CD14-positive monocyte (primary cell): ENCODE measurements around the gene FAM24B. TPM values are rescaled to one million over a fixed set of nuclear protein-coding genes. Genes with fewer than 3 reads are reported as not detected.

Experiments used
- DNase-seq, 3 donors: peaks; one replicate each; pipeline ENCODE4 v3.0.0-alpha.2; 2011 to 2022
- H2AFZ ChIP-seq: 2 replicates; pipeline ENCODE4 v1.6.0; 2012; ENCODE audit warnings: mild to moderate bottlenecking, low read depth, low read length, inconsistent platforms; ENCODE audit not compliant: insufficient read depth, poor library complexity, severe bottlenecking
- H3K27ac ChIP-seq, 2 donors: 1 replicate in 1 of 2; 2 replicates in 1 of 2; pipeline ENCODE4 v1.5.1; 2012 to 2013; ENCODE audit warnings: low read length in 2 of 2, control low read depth in 1 of 2, inconsistent platforms in 1 of 2, low read depth in 1 of 2, mild to moderate bottlenecking in 1 of 2
- H3K27me3 ChIP-seq, 2 donors: one replicate each; pipeline versions ENCODE4 v1.6.0 to v1.6.1; 2011 to 2013; ENCODE audit warnings: low read length in 2 of 2; ENCODE audit not compliant: control insufficient read depth in 2 of 2, insufficient read depth in 2 of 2
- H3K36me3 ChIP-seq, 2 donors: replicated peaks in 1 of 2; 1 replicate in 1 of 2; 2 replicates in 1 of 2; pipeline versions ENCODE4 v1.5.1 to v1.6.1; 2012 to 2013; ENCODE audit warnings: low read length in 2 of 2, control low read depth in 1 of 2, inconsistent platforms in 1 of 2, mild to moderate bottlenecking in 1 of 2; ENCODE audit not compliant: insufficient read depth in 2 of 2, control insufficient read depth in 1 of 2
- H3K4me1 ChIP-seq, 2 donors: 1 replicate in 1 of 2; 2 replicates in 1 of 2; pipeline versions ENCODE4 v1.5.1 to v1.6.1; 2012 to 2013; ENCODE audit warnings: low read length in 2 of 2, control low read depth in 1 of 2, inconsistent platforms in 1 of 2, mild to moderate bottlenecking in 1 of 2, moderate library complexity in 1 of 2; ENCODE audit not compliant: insufficient read depth in 2 of 2, control insufficient read depth in 1 of 2
- H3K4me2 ChIP-seq: replicated peaks from 2 replicates; pipeline ENCODE3; 2012; ENCODE audit warnings: low read length, moderate library complexity, mild to moderate bottlenecking; ENCODE audit not compliant: poor library complexity, severe bottlenecking; ENCODE audit errors: extremely low read depth
- H3K4me3 ChIP-seq, 3 experiments: fragments of 200-600 bp in 1 of 3; sonication (generic) in 1 of 3; replicated peaks in 1 of 3; 1 replicate in 2 of 3; 2 replicates in 1 of 3; pipeline ENCODE4 v1.5.1; 2011 to 2013; ENCODE audit warnings: low read length in 3 of 3, mild to moderate bottlenecking in 3 of 3, control low read depth in 2 of 3, low read depth in 2 of 3, inconsistent platforms in 1 of 3, moderate library complexity in 1 of 3
- H3K79me2 ChIP-seq: 2 replicates; pipeline ENCODE4 v1.6.0; 2012; ENCODE audit warnings: mild to moderate bottlenecking, control low read depth, inconsistent platforms, low read length, moderate library complexity; ENCODE audit not compliant: insufficient read depth
- H3K9ac ChIP-seq: 2 replicates; pipeline ENCODE4 v1.6.0; 2017; ENCODE audit warnings: low read length, mild to moderate bottlenecking; ENCODE audit not compliant: insufficient read depth, poor library complexity, severe bottlenecking
- H3K9me3 ChIP-seq, 2 donors: replicated peaks in 1 of 2; 1 replicate in 1 of 2; 2 replicates in 1 of 2; pipeline versions ENCODE4 v1.5.1 to v1.6.1; 2012 to 2013; ENCODE audit warnings: low read length in 2 of 2, control low read depth in 1 of 2; ENCODE audit not compliant: control insufficient read depth in 1 of 2, insufficient read depth in 1 of 2
- H4K20me1 ChIP-seq: 2 replicates; pipeline ENCODE4 v1.6.0; 2012; ENCODE audit warnings: mild to moderate bottlenecking, low read length, control low read depth, moderate library complexity; ENCODE audit not compliant: insufficient read depth
- H3K27ac Mint-ChIP-seq, 7 donors: one replicate each; pipeline ENCODE4 v1.8.0; 2020; ENCODE audit warnings: mild to moderate bottlenecking in 7 of 7, mixed read lengths in 7 of 7, moderate library complexity in 6 of 7, inconsistent platforms in 2 of 7
- H3K27me3 Mint-ChIP-seq, 3 donors: one replicate each; pipeline ENCODE4 v1.8.0; 2021 to 2022; ENCODE audit warnings: low read depth in 3 of 3, mild to moderate bottlenecking in 3 of 3, mixed read lengths in 3 of 3, moderate library complexity in 3 of 3, inconsistent platforms in 1 of 3
- H3K36me3 Mint-ChIP-seq, 2 donors: one replicate each; pipeline ENCODE4 v1.8.0; 2020; ENCODE audit warnings: mixed read lengths in 2 of 2, inconsistent platforms in 1 of 2, mild to moderate bottlenecking in 1 of 2
- H3K4me1 Mint-ChIP-seq: one replicate; pipeline ENCODE4 v1.8.0; 2020; ENCODE audit warnings: mild to moderate bottlenecking, mixed read lengths
- H3K4me3 Mint-ChIP-seq, 2 donors: one replicate each; pipeline ENCODE4 v1.8.0; 2020; ENCODE audit warnings: mild to moderate bottlenecking in 2 of 2, mixed read lengths in 2 of 2, moderate library complexity in 1 of 2
- H3K9me3 Mint-ChIP-seq, 7 donors: one replicate each; pipeline ENCODE4 v1.8.0; 2020 to 2022; ENCODE audit warnings: mixed read lengths in 7 of 7, mild to moderate bottlenecking in 6 of 7, moderate library complexity in 6 of 7, inconsistent platforms in 2 of 7
- WGBS: methylation state at CpG from one replicate; pipeline ENCODE4 v1.1.5; 2013; ENCODE audit warnings: missing lambda C conversion rate; ENCODE audit not compliant: insufficient coverage; 5-methylcytosine and 5-hydroxymethylcytosine counted together
- intact Hi-C, 2 donors: fragments of 100-400 bp; cut with micrococcal nuclease; formaldehyde crosslinking; loops; one replicate each; pipeline versions ENCODE4 v1.15.0 to v1.15.1; 2023
- polyA plus RNA-seq, 3 donors: library from polyadenylated mRNA; depleted of rRNA in 1 of 3; unstranded in 2 of 3; stranded (reverse) in 1 of 3; fragments of 300-500 nt in 2 of 3; fragments of >200 nt in 1 of 3; fragmentation: Illumina TruSeq in 2 of 3; gene quantifications; 1 replicate in 2 of 3; 2 replicates in 1 of 3; pipeline ENCODE4 v1.2.3, GENCODE V29; 2012 to 2021
- TF ChIP-seq, protein P1 (sequence below): fragments of 200-600 bp; IDR thresholded peaks from one replicate; pipeline ENCODE4 v1.8.0; 2022; ENCODE audit warnings: antibody characterized with exemption, mild to moderate bottlenecking

FAM24B gene
- polyA plus RNA-seq, 3 donors = 0.64 to 3.3 (median 2.3) TPM

DNA sequence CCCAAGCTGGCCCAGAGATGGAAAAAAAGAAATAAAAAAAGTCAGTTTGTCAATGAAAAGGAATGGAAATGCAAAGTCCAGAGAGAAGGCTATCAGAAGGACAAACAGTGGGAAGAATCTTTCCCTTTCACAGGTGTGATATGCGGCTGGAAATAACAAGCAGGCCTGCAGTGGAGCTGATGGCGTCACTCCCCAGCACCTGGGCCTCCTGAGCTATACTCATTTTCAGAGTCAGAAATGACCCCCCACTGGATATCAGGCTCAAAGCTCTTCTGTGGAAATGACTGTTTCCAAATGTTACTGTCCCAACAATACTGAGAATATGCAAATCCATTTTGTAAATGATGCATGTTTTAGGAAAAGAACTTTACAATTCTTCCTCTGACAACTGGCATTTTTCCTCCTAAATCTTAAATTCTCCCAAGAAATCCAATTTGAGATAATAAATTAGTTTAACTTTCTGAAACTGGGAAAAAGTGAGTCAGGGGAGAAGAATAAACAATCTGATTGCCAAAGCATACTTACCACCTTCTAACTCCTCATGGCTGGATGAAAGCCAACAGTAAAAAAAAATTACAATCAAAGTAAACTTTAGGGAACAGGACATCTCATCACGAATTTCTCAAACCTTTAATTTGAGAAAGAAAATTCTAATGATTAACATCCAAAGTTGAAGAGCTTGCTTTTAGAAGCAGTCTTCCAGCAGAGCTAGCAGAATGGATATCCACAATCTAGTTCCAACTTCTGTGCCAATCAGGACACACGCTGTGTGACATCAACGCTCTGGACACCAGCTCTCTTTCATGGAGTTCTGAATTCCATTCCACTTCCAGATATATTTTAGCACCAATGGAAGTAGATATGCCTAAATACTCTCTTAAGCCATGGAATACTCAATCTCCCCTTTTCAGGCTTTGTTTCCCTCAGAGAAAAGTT is 28.4 kb downstream of the FAM24B start:
- no peaks in the 10 kb centered on the region for H3K79me2 ChIP-seq
- peak overlapping the region in 1 of 7 donors; percentile 27 for H3K27ac Mint-ChIP-seq
- H3K4me1 ChIP-seq = no peaks in the 10 kb centered on the region
- no peaks in the 10 kb centered on the region for H3K27me3 ChIP-seq
- no peak for DNase-seq
- H3K4me3 ChIP-seq = no peak overlapping the region
- intact Hi-C loops = no loop called here
- no peak overlapping the region for H3K4me2 ChIP-seq
- H3K9ac ChIP-seq = no peak overlapping the region
- peaks cover 0 to 21% of the 10 kb centered on the region in 2 donors for H3K36me3 ChIP-seq
- TF ChIP-seq, protein P1, sequence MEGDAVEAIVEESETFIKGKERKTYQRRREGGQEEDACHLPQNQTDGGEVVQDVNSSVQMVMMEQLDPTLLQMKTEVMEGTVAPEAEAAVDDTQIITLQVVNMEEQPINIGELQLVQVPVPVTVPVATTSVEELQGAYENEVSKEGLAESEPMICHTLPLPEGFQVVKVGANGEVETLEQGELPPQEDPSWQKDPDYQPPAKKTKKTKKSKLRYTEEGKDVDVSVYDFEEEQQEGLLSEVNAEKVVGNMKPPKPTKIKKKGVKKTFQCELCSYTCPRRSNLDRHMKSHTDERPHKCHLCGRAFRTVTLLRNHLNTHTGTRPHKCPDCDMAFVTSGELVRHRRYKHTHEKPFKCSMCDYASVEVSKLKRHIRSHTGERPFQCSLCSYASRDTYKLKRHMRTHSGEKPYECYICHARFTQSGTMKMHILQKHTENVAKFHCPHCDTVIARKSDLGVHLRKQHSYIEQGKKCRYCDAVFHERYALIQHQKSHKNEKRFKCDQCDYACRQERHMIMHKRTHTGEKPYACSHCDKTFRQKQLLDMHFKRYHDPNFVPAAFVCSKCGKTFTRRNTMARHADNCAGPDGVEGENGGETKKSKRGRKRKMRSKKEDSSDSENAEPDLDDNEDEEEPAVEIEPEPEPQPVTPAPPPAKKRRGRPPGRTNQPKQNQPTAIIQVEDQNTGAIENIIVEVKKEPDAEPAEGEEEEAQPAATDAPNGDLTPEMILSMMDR = no peak
- H4K20me1 ChIP-seq = no peaks in the 10 kb centered on the region
- H3K9me3 Mint-ChIP-seq = peaks cover 0 to 2% (median 0%) of the 10 kb centered on the region in 7 donors
- H3K9me3 ChIP-seq = peaks cover 0 to 3% of the 10 kb centered on the region in 2 donors
- H2AFZ ChIP-seq = no peak overlapping the region
- H3K4me3 Mint-ChIP-seq = no peak overlapping the region
- H3K4me1 Mint-ChIP-seq = no peaks in the 10 kb centered on the region
- 100% methylated on average over 2 of the region's 5 CpGs for WGBS
- peaks cover 29 to 56% of the 10 kb centered on the region in 2 donors for H3K36me3 Mint-ChIP-seq
- H3K27me3 Mint-ChIP-seq = peaks cover 0 to 2% (median 0%) of the 10 kb centered on the region in 3 donors
- H3K27ac ChIP-seq = no peak overlapping the region

DNA sequence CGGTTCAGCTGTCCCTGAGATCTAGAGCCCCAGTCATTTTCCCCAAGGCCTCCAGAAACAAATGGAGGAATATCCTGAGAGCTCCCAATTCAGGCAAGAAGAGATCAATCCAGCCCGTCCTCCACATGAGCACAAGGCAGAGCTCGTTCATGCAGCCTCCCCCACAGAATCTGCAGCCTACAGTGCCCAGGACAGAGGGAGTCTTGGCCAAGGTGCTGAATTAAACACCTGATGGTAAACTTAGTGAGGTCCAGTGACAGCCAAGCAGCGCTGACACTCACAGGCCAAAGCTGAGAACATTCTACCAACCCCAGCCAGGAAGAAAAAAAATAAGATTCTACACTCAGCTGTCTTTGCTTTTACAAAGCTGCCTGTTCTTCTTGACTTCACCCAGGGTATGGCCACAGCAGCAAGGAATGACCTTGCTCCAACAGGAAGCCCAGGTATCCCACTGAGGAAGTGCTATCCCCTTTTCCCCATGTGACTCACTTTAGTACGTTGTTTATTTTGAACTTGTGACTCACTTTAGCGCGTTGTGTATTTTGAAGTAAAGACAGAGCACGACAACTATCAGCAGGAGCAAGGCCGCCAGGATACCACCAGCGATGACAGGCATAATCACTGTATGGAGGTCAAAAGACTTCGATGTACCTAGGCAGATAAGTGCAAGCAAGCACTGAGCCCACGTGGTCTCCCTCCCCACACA is 29.3 kb downstream of the FAM24B start:
- peaks cover 0 to 21% of the 10 kb centered on the region in 2 donors for H3K36me3 ChIP-seq
- peaks cover 0 to 8% of the 10 kb centered on the region in 2 donors for H3K9me3 ChIP-seq
- no peaks in the 10 kb centered on the region for H3K79me2 ChIP-seq
- H3K9ac ChIP-seq = no peak overlapping the region
- Mint-ChIP-seq H3K27me3 (peaks cover 0 to 2% (median 0%) of the 10 kb centered on the region in 3 donors), H3K36me3 (peaks cover 23 to 55% of the 10 kb centered on the region in 2 donors), H3K27ac (peak overlapping the region in 2 of 7 donors; percentile 27 to 33), H3K4me1 (no peaks in the 10 kb centered on the region), H3K4me3 (no peak overlapping the region), H3K9me3 (peaks cover 0 to 4% (median 0%) of the 10 kb centered on the region in 7 donors)
- no peak overlapping the region for H2AFZ ChIP-seq
- H3K27ac ChIP-seq = no peak overlapping the region
- intact Hi-C loops = no loop called here
- no peaks in the 10 kb centered on the region for H3K27me3 ChIP-seq
- no peaks in the 10 kb centered on the region for H4K20me1 ChIP-seq
- no peak for DNase-seq
- H3K4me2 ChIP-seq = no peak overlapping the region
- WGBS = 91% methylated on average over 4 of the region's 12 CpGs
- no peak overlapping the region for H3K4me3 ChIP-seq
- TF ChIP-seq, protein P1 = no peak
- no peaks in the 10 kb centered on the region for H3K4me1 ChIP-seq
